Thyroid gland (tissue), 4 donors: ENCODE results near the gene RABGAP1.

Experiments used
- POLR2A ChIP-seq, 2 donors: fragments of 450-650 bp; IDR thresholded peaks; one replicate each; pipeline ENCODE4 v1.6.1; 2017; ENCODE audit warnings: antibody characterized with exemption in 2 of 2, mild to moderate bottlenecking in 2 of 2, moderate library complexity in 1 of 2
- TF ChIP-seq, protein P1 (sequence below), 6 experiments: fragments of 200-600 bp in 3 of 6; fragments of 450-650 bp in 3 of 6; sonication (generic) in 3 of 6; IDR thresholded peaks; one replicate each; pipeline ENCODE4 v1.5.1; 2016 to 2019; ENCODE audit warnings: antibody characterized with exemption in 6 of 6, mild to moderate bottlenecking in 2 of 6, inconsistent platforms in 1 of 6, moderate library complexity in 1 of 6

DNA sequence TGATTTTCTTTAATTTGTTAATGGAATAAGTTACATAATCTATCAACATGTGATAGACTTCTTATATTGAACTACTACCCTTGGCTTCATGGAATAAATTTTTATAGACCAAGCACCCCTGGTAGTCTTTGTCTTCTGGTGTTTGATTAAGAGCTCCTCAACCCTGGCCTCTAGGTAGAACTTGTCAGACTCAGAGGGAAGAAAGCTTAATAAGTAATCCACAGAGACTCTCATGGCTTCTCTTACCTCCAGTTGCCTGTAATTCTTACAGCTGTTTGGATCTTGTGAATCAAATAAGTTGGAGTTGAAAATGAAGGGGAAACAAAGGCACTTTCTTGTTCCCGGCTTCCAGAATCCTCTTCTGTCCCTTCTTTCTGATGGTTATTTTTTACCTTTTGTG is 85.6 kb downstream of the RABGAP1 start:
- TF ChIP-seq, protein P1, sequence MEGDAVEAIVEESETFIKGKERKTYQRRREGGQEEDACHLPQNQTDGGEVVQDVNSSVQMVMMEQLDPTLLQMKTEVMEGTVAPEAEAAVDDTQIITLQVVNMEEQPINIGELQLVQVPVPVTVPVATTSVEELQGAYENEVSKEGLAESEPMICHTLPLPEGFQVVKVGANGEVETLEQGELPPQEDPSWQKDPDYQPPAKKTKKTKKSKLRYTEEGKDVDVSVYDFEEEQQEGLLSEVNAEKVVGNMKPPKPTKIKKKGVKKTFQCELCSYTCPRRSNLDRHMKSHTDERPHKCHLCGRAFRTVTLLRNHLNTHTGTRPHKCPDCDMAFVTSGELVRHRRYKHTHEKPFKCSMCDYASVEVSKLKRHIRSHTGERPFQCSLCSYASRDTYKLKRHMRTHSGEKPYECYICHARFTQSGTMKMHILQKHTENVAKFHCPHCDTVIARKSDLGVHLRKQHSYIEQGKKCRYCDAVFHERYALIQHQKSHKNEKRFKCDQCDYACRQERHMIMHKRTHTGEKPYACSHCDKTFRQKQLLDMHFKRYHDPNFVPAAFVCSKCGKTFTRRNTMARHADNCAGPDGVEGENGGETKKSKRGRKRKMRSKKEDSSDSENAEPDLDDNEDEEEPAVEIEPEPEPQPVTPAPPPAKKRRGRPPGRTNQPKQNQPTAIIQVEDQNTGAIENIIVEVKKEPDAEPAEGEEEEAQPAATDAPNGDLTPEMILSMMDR (IDR thresholded peaks at IDR 0.05) = no peak
- no peak for TF ChIP-seq POLR2A (IDR thresholded peaks at IDR 0.05)
